ENCODE results near the gene TPRN. TPM values are rescaled to one million over a fixed set of nuclear protein-coding genes. Genes with fewer than 3 reads are reported as not detected.

Gene TPRN
- total and polyA plus RNA-seq, 9 of the 15 experiments (the other 6 are each of a cell fraction or from before 2014, with no cell fraction given), result 0.31 to 31.9 (median 4.4) TPM

GRCh38 chr9:137176302-137177182, 24.0 kb downstream of the TPRN start (continued):
- TF ChIP-seq, protein P1, sequence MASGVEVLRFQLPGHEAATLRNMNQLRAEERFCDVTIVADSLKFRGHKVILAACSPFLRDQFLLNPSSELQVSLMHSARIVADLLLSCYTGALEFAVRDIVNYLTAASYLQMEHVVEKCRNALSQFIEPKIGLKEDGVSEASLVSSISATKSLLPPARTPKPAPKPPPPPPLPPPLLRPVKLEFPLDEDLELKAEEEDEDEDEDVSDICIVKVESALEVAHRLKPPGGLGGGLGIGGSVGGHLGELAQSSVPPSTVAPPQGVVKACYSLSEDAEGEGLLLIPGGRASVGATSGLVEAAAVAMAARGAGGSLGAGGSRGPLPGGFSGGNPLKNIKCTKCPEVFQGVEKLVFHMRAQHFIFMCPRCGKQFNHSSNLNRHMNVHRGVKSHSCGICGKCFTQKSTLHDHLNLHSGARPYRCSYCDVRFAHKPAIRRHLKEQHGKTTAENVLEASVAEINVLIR (CRISPR knock-in tag; IDR thresholded peaks at IDR 0.05), result no peak
- TF ChIP-seq HBP1 (CRISPR knock-in tag; IDR thresholded peaks at IDR 0.05), result no peak
- no peak for TF ChIP-seq DPF2 (IDR thresholded peaks at IDR 0.05)
- no peak for TF ChIP-seq HEY1 (CRISPR knock-in tag; IDR thresholded peaks at IDR 0.05; ENCODE audit: borderline replicate concordance)
- TF ChIP-seq, protein P2, sequence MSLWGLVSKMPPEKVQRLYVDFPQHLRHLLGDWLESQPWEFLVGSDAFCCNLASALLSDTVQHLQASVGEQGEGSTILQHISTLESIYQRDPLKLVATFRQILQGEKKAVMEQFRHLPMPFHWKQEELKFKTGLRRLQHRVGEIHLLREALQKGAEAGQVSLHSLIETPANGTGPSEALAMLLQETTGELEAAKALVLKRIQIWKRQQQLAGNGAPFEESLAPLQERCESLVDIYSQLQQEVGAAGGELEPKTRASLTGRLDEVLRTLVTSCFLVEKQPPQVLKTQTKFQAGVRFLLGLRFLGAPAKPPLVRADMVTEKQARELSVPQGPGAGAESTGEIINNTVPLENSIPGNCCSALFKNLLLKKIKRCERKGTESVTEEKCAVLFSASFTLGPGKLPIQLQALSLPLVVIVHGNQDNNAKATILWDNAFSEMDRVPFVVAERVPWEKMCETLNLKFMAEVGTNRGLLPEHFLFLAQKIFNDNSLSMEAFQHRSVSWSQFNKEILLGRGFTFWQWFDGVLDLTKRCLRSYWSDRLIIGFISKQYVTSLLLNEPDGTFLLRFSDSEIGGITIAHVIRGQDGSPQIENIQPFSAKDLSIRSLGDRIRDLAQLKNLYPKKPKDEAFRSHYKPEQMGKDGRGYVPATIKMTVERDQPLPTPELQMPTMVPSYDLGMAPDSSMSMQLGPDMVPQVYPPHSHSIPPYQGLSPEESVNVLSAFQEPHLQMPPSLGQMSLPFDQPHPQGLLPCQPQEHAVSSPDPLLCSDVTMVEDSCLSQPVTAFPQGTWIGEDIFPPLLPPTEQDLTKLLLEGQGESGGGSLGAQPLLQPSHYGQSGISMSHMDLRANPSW (CRISPR knock-in tag; IDR thresholded peaks at IDR 0.05), result no peak
- TF ChIP-seq PRPF4 (IDR thresholded peaks at IDR 0.05; ENCODE audit: insufficient read depth, low read depth, low read length, poor library complexity, severe bottlenecking), result no peak
- no peak for TF ChIP-seq SNAPC5 (CRISPR knock-in tag; IDR thresholded peaks at IDR 0.05)
- TF ChIP-seq NR2C1 (IDR thresholded peaks at IDR 0.05), result no peak
- TF ChIP-seq NR2C1 (tag; IDR thresholded peaks at IDR 0.05), result no peak
- no peak for TF ChIP-seq TCF7 (IDR thresholded peaks at IDR 0.05; ENCODE audit: borderline replicate concordance)
- no peak for TF ChIP-seq MYBL2 (IDR thresholded peaks at IDR 0.05; ENCODE audit: low read depth)
- TF ChIP-seq MYBL2 (CRISPR knock-in tag; IDR thresholded peaks at IDR 0.05; ENCODE audit: borderline replicate concordance), result no peak
- no peak for TF ChIP-seq CHCHD3 (CRISPR knock-in tag; IDR thresholded peaks at IDR 0.05)
- TF ChIP-seq SP1 (CRISPR knock-in tag; IDR thresholded peaks at IDR 0.05), result peak; percentile 53; the same call in 1 of the 2 replicates
- TF ChIP-seq TAL1 (IDR thresholded peaks at IDR 0.05), result no peak
- TF ChIP-seq SMARCC2 (IDR thresholded peaks at IDR 0.05; ENCODE audit: low read depth), result no peak
- TF ChIP-seq ZC3H11A (IDR thresholded peaks at IDR 0.05; ENCODE audit: low read depth, low read length), result no peak
- no peak for TF ChIP-seq ZNF217 (CRISPR knock-in tag; IDR thresholded peaks at IDR 0.05)
- TF ChIP-seq, protein P3, sequence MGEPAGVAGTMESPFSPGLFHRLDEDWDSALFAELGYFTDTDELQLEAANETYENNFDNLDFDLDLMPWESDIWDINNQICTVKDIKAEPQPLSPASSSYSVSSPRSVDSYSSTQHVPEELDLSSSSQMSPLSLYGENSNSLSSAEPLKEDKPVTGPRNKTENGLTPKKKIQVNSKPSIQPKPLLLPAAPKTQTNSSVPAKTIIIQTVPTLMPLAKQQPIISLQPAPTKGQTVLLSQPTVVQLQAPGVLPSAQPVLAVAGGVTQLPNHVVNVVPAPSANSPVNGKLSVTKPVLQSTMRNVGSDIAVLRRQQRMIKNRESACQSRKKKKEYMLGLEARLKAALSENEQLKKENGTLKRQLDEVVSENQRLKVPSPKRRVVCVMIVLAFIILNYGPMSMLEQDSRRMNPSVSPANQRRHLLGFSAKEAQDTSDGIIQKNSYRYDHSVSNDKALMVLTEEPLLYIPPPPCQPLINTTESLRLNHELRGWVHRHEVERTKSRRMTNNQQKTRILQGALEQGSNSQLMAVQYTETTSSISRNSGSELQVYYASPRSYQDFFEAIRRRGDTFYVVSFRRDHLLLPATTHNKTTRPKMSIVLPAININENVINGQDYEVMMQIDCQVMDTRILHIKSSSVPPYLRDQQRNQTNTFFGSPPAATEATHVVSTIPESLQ (CRISPR knock-in tag; IDR thresholded peaks at IDR 0.05), result no peak
- TF ChIP-seq NCOR1 (IDR thresholded peaks at IDR 0.05), result no peak
- no peak for TF ChIP-seq NFYB (IDR thresholded peaks at IDR 0.05; ENCODE audit: extremely low read depth, insufficient read length)
- no peak for TF ChIP-seq ZEB2 (IDR thresholded peaks at IDR 0.05)
- 0 out of 2 replicates have a peak, but pooled peaks have one; percentile 35 for TF ChIP-seq ZNF134 (CRISPR knock-in tag; conservative IDR thresholded peaks at IDR 0.05)
